ENCODE measurements around the gene SPTSSB. TPM values are rescaled to one million over a fixed set of nuclear protein-coding genes. Genes with fewer than 3 reads are reported as not detected.
A peak's percentile ranks its signal among the peaks of the same experiment; 100 is the strongest.

SPTSSB gene
- polyA plus RNA-seq, 5 donors: 2.4 to 15.8 (median 11.3) TPM

DNA sequence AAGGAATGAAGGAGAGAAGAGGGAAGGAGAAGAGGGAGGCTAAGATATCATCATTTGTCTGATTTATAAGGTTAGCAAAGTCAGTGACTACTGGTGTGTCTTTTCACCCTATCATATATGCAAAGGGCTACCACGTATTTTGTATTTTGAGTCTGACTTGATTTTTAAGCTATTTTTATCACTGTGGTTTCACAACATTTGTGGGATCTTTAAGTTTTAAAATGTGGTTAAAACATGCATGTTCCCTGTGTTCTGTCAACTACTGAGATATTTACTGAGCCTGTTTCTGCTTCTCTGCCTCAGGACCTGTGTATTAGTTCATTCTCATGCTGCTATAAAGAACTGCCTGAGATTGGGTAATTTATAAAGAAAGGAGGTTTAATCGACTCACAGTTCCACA lies 22.5 kb upstream of the SPTSSB start:
- DNase-seq: no peak

DNA sequence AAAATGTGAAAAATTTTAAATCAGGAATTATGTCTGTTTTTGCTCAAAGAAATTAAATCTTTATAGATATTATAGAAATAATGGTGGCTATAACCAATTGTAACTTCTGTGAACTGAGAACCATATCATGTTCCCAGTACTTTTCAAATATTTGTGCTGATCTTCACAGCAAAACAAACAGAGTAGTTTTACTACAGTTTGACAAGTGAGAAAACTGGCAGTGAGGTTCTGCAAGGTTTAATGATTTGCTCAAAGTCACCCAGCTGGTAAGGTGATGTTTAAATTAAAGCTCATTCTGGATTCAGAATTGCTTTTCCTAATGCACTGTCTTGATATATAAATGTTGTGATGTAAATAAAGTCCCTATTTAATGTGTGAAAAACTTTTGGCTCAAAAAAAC lies 22.0 kb upstream of the SPTSSB start:
- DNase-seq: no peak

DNA sequence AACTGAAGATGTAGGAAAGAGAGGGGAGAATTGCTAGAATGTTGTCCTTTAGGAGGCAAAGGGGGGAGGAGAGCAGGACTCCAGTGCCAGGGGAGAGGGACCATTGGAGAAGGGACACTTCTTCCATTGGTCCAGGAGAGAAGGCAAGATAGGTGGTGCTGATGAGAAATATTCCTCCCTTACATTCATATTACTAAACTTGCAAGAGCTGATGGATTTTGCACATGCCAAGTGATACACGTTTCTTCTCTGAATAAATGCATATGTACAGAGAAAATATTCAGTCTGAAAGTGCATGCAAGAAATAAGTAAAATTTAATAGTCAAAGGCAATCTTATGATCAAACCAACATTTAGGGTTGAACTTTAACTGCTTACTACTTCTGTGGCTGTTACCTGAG lies 21.5 kb upstream of the SPTSSB start:
- DNase-seq: no peak

DNA sequence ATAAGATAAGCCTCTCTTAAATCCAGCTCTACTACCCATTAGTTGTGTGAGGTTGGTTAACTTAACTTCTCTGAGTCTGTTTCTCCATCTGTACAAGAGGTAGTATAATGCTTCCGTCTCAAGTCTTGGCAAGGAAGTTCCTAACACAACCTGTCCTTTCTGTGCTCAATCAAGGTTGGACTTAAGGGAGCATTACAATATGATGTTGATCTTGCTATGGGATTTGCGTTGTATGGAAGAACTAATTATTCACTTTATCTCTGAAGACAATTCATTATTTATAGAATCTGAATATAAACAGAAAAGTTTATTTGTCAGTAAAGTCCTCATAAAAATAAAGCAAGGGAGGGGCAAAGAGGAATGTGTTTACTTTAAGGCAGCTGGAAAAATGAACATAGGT lies 18.9 kb upstream of the SPTSSB start:
- no peak for DNase-seq

DNA sequence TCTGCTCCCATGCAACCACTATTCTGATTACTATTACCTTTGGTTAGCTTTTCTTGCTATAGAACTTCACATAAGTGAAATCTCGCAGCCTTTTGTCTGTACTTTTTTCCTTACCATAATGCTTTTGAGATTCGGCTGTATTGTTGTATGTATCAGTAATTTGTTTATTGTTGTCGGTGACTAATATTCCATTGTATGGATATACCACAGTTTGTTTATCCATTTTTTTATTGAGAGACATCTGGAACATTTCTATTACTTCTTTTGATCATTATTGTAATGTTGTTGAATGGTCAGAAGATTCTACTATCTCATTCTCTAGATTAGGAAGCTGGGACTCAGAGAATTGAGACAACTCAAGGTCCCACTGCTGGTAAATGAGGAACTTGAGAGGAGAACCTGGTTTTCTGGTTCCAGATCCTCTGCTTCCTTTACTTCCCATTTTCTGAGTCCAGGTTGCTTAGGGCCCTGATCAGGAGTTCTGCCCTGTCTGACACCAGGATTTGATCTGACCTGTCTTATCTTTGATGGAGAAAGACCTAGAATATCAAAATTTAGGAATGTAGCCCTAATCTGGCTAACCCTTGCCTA lies 18.2 kb upstream of the SPTSSB start:
- DNase-seq: no peak

DNA sequence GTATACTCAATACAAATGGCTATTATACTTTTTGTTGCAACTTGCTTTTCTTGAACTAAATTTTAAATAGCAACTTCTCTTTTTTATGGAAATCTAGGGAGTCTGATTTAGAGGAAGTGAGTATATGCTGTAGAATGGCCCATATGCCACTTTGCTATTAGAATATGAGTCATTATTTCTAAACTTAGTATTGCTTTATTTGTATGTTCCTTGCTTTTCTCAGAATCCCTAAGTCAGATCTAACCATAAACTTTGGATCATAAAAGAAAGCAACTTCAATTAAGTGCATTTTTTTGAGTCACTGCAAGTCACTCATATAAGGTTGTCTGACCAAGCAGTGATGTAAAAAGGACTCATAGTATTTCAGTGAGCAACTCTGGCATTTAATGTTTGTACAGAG lies 17.5 kb upstream of the SPTSSB start:
- DNase-seq: no peak

DNA sequence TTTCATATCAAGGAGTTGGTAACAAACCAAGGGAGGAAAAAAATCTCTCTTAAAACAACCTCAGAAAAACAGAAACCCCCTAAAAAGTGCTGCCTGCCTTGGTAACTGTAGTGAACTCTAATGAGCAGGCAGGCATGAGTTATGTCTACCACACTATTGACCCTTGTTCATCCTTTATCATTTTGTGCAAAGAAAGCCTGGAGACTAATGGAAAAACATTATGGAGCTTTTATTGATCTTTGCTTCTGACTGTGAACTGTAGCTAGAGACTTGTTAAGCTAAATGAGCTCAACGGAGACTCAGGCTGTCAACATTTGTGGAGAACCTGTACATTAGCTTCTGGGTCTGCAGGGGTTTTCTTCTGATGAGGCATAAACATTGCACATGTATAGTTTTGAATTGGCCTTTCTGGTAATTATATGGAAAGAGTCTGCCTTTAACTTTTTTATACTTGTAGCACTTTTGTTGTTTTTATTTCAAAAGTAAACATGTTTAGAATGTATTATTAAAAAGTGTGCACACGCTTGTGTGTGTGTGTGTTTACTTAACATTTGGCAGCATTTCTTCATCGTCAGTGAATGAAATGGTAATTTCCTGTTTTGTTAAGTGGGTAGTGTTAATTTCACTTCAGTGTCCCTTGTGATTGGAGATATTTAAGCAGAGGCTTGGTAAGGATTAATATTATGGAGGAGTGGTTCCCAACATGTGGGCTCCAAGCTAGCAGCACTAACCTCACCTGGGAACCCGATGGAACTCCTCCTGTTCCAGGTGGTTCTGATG lies 15.9 kb upstream of the SPTSSB start:
- DNase-seq: no peak

DNA sequence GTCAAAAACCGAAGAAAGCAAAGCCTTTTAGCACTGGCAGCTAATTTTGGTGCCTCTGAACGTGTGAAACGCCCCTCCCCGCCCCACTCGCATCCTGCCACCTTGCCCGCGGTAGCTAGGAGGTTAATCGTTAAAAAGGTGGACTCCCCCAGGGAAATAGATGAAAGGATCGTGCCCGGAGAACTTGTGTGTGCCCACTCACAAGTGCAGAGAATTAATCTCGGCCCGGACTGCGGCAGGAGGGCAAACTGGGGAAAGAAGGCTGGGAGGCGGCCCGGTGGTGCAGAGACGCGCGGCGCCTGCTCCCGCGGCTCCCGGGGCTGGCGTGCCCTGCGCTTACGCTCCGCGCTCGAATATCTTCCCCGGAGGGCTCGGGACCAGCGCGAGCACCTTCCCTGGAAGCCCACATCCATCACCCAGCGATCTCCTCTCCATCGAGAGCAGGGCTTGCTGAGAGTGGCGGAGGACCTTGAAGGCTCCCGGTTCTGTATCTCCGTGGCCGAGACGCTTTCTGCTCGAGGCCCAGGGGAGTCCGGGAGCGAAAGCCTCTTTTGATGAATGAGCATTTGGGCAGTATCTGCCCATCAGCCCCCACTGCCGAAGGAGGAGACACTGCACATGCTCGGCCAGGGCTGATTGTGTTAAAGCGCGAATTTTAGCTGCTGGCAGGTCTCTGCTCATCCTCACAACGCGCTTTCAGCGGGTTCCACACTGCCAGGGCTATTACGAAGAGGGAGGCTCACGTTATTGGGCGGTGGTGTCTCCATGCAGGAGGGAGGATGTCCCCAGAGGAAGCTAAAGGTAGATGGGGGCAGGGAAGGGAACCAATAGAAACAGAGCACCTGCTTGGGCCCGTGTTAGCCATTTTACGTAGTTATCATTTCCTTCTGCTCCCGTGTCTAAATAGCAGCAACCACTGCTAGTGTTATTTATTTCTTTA lies 1.3 kb upstream of the SPTSSB start:
- DNase-seq: no peak

DNA sequence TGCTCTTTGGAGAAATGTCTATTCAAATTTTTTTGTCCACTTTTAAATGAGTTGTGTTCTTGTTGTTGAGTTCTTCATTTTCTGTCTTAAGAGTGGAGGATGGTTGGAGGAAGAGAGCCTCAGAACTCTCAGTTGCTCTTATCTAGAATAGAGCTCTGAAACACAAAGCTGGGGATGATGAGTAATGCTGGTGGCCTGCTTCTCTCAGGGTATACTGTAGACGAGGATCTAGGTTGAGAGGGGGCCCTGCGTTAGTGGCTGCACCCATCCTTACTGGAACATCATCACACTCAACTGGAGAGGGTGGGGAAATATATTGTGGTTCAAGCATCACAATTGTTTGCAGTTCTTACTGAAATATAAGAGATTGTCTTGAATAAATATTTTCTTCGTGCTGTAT lies 1.8 kb downstream of the SPTSSB start:
- no peak for DNase-seq

DNA sequence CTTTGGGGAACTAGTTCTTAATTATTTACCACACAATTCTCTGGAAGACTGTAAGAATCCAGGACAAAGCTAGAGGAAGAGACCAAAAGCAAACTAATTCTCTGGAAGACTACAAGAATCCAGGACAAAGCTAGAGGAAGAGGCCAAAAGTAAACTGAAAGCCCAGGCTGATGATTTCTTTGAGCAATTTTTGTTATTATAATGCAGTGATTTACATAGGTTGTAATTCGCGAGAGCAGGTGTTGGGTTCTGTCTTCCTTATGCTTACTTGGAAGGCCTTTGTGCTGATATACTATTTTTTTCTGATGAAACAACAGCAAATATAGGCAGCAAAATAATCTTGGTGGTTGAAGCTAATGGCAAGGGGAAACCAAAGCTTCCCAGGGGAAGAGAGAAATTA lies 5.2 kb downstream of the SPTSSB start:
- no peak for DNase-seq

DNA sequence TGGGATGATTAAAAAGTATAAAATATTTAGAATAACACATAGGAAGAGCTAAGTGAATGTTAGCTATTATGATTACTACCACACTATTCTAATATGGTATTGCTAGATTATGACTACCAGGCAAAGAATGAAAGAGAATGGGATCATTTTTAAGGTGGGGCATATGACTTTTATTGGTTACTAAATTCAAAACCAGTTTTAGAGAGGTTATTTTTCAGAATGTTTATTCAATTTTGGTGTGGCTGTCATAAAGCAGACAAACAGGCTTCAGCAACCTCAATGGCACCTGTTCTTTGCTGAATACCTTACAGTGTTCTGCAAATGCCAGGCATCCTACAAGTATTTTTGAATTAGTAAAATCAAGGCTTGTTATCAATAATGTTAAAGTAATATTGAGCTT lies 12.8 kb downstream of the SPTSSB start:
- DNase-seq: no peak

DNA sequence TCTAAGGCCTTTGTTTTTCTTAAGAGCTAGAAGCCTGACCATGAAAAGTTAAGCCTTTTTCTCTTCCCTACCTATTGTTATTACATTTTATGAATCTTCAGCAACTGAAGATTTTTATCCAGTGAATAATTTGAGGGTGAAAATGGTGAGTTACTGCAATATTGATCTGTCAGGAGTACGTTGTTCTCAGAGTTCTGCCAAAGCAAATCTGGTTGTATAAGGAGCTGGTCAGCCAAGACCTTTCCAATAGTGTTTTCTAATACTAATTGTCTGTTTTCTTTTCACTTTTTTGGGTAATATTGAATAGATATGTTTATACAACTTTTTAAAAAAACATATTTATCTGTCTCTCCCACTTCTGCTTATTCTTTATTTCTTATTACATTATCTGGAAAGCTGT lies 15.0 kb downstream of the SPTSSB start:
- DNase-seq: no peak

DNA sequence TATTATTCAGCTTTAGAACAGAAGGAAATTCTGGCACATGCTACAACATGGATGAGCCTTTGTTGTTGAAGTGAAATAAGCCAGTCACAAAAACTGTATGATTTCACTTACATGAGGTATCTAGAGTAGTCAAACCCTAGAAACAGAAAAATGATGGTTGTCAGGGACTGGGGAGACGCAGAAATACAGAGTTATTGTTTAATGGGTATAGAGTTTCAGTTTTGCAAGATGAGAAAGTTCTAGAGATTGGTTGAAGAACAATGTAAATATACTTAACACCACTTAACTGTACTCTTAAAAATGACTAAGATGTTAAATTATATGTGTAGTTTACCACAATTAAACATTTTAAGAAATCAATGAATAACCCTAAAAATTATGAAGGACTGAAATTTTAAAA lies 15.8 kb downstream of the SPTSSB start:
- peak in 1 of 2 donors; percentile 6 for DNase-seq

DNA sequence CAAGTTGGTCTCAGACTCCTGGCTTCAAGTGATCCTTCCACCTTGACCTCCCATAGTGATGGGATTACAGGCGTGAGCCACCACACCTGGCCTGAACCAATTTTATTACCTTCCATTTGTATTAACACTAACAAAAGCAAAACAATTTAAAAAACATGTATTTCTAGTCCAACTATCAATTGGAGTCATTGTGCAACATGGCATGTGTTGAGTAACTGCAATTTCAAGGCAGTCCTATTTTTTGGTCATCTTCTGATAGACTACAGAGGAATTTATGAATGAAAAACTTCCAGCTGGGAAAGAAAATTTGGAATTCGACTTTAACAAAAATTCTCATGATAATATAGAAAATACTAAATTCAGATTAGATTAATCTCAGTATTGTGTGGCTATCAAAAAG lies 16.8 kb downstream of the SPTSSB start:
- DNase-seq: no peak

DNA sequence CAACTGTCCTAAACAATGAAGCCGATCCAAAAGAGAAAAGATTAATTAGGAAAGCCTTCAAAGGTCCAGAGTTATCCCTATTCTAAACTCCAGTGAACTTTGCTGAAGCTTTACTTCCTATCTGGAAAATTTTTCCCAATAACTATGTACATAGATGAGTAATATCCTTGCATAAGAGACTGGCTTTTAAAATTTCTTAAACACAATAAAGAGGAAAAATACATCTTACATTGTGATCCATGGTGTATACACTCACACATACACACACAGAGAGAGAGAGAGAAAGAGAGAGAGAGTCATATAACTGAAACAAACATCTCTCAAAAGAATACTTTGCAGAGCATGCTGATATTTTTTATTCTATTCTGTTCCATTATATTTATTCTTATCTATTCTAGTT lies 20.0 kb downstream of the SPTSSB start:
- no peak for DNase-seq

DNA sequence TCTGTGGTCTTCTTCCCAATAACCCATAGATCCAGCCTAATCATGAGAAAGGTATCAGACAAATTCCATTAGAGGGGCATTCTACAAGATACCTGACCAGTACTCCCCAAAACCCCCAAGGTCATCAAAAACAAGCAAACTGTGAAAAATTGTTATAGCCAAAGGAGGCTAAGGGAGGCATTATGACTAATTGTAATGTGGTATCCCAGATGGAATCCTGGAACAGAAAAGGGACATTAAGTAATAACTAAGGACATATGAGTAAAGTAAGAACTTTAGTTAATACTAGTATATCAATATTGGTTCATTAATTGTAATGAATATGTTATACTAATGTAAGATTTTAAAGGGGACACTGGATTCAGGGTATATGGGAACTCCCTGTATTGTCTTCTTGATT lies 20.4 kb downstream of the SPTSSB start:
- DNase-seq: no peak

DNA sequence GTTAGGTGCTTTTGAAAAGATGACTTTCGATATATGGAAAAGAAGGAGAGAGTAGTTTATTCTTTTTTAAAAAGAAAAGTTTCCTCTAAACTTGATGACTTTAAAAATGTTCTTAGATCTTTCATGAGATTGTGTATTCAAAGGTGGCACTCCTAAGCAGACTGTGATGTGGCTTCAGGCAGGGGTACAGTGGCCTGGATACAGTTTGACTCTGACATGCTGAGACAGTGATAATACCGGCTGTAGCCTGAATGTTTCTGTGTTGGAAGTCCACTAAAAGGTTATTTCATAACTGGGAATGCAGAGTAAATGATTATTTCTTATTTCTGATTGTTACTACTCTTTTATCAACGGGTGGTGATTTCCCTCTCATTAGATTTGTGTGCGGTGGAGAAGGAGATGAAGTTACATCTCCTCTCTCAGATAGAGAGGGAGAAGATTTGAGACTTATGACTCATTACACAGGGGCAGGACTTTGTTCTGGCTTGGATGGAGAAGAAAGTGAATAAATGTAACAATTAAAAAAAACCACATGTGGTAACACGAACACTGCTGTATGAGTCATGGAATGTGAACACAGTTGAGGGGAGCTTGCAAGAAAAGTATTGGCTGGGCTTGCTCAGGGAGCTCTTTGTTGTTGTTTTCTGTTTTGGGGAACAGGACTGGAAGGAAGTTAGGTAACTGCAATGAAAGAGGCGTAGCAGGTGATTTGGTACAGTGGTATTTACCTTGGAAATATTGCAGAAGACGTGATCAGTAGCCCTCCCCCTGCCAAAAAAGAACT lies 21.6 kb downstream of the SPTSSB start:
- DNase-seq: no peak

DNA sequence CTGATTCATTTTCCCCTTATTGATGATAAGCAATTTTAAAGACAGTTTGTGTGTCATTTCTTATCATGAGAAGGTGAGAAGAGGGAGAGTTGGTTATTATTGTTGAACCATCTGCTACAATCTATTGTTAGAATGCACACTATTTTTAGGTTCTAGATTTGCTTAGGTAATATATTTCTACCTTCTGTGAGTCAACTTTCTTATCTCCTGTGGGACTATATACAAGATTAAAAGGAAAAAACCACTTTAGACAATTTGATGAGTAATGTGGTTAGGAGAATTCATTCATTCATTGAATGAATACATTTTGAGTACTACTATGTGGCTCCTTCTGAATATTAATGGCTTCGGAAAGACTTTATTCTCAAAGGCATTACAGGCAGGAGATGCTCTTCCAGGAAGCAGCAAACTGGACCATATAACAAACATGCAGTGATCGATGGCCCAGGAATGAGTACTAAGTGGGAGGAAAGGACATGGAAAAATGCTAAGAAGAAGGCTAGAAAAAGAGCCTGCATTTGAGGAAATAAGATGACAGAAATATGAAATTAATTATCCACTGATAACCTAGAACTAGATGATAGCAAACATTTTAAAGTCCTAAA lies 22.4 kb downstream of the SPTSSB start:
- no peak for DNase-seq

DNA sequence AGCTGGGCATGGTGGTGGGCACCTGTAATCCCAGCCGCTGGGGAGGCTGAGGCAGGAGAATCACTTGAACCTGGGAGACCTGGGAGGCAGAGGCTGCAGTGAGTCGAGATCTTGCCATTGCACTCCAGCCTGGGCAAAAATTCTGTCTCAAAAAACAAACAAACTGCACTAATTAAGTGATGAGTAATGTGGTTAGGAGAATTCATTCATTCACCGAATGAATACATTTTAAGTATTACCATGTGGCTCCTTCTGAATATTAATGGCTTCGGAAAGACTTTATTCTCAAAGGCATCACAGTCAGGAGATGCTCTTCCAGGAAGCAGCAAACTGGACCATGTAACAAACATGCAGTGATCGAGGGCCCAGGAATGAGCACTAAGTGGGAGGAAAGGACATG lies 23.6 kb downstream of the SPTSSB start:
- no peak for DNase-seq

DNA sequence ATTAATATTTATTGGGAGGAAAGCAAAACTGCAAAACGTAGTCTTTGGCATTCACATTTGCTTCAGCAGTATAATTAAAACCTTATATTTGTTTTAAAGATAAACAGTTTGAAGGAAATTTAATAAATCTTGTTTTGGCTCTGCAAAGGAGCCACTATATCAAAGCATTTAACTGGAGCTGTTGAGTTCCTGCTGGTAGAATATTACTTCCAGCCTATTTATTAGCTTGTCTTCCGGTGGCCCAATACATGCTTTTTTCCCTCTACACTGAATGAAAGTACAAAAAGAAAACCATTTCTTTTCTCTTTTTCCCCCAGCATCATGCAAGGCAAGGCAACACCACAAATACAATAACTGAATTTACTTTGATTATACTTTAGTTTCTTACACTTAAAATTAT lies 26.3 kb downstream of the SPTSSB start:
- DNase-seq: no peak

DNA sequence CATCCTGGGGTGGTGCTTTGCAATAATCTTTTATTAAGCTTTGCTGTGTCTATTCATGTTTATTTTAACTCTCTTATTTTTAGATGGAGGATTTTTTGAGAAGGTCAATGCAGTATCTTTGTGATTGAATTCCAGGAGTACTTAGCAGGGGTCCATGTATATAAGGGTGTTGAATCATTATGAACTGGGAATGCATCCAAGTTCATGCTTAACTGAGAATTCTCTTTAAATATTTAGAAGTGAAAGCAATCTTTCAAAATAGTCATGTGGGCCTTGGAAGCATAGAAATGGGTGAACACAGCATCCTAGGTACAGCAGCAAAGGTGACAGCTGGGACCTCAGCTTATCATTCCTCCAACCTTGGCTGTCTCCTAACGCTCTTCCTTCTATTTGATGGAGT lies 27.3 kb downstream of the SPTSSB start:
- no peak for DNase-seq

DNA sequence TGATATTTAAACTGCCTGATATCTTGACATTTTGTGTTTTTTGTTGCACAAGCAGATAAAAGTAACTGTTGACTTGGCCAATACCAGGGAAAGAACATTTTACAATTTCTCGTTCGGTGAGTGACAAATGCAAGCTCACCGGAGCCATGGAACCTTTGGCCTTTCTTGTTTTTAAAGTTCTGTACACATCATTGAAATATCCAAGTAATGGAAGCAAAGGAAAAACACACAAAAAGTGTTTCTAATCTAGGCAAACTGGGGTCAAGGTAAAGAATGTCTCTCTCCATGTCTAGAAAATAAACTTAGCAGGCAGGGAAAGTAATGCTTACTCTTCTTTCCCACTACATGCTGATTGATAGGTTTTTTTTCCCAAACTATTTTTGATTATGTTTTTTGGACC lies 27.8 kb downstream of the SPTSSB start:
- DNase-seq: no peak
